ENCODE data around the gene SDF4.

- TF ChIP-seq CTCF (IDR thresholded peaks at IDR 0.05; ENCODE audit: borderline replicate concordance, extremely low read depth, low read length, poor library complexity, severe bottlenecking), result no peak
- TF ChIP-seq EZH2 (IDR thresholded peaks at IDR 0.05; ENCODE audit: borderline replicate concordance, low read depth, low read length, severe bottlenecking), result no peak
Observed at GRCh38 chr1:1206376-1206965, 25.3 kb downstream of the SDF4 start, which contains the start of gene TNFRSF18.

Data from DND-41 (cell line).